Thyroid gland (tissue), 4 donors: ENCODE measurements around the gene ITGBL1.

Experiments
- POLR2A ChIP-seq, 2 donors: fragments of 450-650 bp; IDR thresholded peaks; one replicate each; pipeline ENCODE4 v1.6.1; 2017; ENCODE audit warnings: antibody characterized with exemption in 2 of 2, mild to moderate bottlenecking in 2 of 2, moderate library complexity in 1 of 2
- TF ChIP-seq, protein P1 (sequence below), 6 experiments: fragments of 200-600 bp in 3 of 6; fragments of 450-650 bp in 3 of 6; sonication (generic) in 3 of 6; IDR thresholded peaks; one replicate each; pipeline ENCODE4 v1.5.1; 2016 to 2019; ENCODE audit warnings: antibody characterized with exemption in 6 of 6, mild to moderate bottlenecking in 2 of 6, inconsistent platforms in 1 of 6, moderate library complexity in 1 of 6

DNA sequence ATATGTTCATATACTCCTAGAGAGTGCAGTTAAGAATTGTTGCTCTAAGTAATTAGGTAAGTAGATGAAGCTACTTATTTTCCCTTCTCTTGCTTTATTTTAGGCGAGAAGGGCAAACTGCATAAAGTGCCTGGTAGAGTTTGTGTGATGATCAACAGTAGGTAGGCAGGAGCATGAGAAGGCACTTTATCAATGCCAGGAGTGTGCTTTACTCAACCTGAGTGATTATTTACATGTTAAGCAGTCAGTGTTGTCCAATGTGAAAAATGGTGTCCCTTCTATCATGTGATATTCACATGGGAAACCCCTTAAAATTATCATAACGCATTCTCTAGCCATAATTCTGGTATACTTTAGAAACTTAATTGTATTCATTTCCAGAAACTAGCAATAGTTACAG is 294.0 kb downstream of the ITGBL1 start:
- no peak for TF ChIP-seq POLR2A (IDR thresholded peaks at IDR 0.05)
- TF ChIP-seq, protein P1, sequence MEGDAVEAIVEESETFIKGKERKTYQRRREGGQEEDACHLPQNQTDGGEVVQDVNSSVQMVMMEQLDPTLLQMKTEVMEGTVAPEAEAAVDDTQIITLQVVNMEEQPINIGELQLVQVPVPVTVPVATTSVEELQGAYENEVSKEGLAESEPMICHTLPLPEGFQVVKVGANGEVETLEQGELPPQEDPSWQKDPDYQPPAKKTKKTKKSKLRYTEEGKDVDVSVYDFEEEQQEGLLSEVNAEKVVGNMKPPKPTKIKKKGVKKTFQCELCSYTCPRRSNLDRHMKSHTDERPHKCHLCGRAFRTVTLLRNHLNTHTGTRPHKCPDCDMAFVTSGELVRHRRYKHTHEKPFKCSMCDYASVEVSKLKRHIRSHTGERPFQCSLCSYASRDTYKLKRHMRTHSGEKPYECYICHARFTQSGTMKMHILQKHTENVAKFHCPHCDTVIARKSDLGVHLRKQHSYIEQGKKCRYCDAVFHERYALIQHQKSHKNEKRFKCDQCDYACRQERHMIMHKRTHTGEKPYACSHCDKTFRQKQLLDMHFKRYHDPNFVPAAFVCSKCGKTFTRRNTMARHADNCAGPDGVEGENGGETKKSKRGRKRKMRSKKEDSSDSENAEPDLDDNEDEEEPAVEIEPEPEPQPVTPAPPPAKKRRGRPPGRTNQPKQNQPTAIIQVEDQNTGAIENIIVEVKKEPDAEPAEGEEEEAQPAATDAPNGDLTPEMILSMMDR (IDR thresholded peaks at IDR 0.05) = no peak
